Gastrocnemius medialis (tissue), 4 donors: ENCODE measurements around the gene CTAGE4.

Experiments used
- CTCF ChIP-seq, 5 experiments: fragments of 450-650 bp in 3 of 5; fragments of 200-600 bp in 2 of 5; sonication (generic) in 2 of 5; IDR thresholded peaks in 4 of 5; conservative IDR thresholded peaks in 1 of 5; 1 replicate in 4 of 5; 2 replicates in 1 of 5; pipeline ENCODE4 v1.5.1; 2016 to 2019; ENCODE audit warnings: antibody characterized with exemption in 5 of 5, mild to moderate bottlenecking in 3 of 5, moderate library complexity in 3 of 5
- POLR2A ChIP-seq, 2 donors: fragments of 450-650 bp; IDR thresholded peaks; one replicate each; pipeline ENCODE4 v1.6.1; 2017; ENCODE audit warnings: antibody characterized with exemption in 2 of 2, mild to moderate bottlenecking in 2 of 2, moderate library complexity in 2 of 2

DNA sequence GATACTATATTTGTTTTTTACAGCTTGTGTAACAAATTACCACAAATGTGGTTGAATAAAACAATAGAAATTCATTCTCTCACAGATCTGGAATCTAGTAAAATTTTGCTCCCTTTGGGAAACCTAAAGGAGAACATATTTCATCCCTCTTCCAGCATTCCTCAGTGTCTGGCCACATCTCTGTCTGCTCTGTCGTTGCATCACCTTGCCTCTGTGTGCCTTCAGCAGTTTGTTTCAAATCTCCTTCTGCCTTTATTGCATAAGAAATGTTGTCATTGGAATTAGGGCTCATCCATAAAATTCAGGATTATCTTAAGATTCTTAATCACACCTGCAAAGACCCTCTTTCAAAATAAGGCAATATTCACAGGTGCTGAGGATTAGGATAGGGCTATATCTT lies 45.8 kb upstream of the CTAGE4 start:
- TF ChIP-seq CTCF (IDR thresholded peaks at IDR 0.05 in 4 of 5, conservative IDR thresholded peaks at IDR 0.05 in 1 of 5) (no peak), POLR2A (IDR thresholded peaks at IDR 0.05) (no peak)
